ENCODE measurements around the gene TPX2.

TPX2 gene

GRCh38 chr20:31713312-31714273 lies 25.5 kb upstream of the TPX2 start:
- TF ChIP-seq, protein P1, sequence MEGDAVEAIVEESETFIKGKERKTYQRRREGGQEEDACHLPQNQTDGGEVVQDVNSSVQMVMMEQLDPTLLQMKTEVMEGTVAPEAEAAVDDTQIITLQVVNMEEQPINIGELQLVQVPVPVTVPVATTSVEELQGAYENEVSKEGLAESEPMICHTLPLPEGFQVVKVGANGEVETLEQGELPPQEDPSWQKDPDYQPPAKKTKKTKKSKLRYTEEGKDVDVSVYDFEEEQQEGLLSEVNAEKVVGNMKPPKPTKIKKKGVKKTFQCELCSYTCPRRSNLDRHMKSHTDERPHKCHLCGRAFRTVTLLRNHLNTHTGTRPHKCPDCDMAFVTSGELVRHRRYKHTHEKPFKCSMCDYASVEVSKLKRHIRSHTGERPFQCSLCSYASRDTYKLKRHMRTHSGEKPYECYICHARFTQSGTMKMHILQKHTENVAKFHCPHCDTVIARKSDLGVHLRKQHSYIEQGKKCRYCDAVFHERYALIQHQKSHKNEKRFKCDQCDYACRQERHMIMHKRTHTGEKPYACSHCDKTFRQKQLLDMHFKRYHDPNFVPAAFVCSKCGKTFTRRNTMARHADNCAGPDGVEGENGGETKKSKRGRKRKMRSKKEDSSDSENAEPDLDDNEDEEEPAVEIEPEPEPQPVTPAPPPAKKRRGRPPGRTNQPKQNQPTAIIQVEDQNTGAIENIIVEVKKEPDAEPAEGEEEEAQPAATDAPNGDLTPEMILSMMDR (IDR thresholded peaks at IDR 0.05; ENCODE audit: extremely low read depth, missing control alignments) = no peak
- DNase-seq (ENCODE audit: low spot score) = no peak

DNA sequence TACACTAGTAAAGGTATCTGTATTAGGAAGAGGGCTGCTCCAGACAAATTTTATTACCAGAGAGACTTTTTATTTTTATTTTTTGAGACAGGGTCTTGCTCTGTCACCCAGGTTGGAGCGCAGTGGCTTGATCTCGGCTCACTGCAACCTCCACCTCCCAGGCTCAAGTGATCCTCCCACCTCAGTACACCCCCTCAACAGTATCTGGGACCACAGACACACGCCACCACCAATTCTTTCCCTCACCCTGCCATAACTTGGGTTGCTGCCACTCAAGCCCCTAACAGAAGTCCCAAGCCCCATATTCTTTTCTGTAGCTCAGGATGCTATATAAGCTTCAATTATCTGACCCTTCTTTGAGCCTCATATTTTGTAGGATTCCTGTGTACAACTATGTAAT lies 23.3 kb upstream of the TPX2 start:
- TF ChIP-seq, protein P1 (IDR thresholded peaks at IDR 0.05; ENCODE audit: extremely low read depth, missing control alignments) = no peak
- DNase-seq (ENCODE audit: low spot score) = no peak

DNA sequence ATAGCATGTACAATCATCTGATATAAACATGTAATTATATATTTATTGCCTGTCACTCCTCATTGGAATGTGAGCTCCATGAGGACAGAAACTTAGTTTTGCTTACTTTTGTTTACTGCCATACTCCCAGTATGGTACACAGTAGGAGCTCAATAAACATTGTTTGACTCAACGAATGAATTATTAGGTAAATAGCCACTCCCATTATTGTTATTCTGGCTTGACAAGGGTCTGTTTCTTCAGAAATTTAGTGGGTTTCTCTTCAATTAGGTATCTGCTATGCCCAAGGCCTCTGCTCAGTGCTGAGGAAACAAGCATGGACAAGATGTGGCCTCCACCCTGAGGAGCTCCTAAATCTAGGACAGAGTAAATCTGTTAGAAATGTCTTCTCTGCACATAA lies 22.7 kb upstream of the TPX2 start:
- no peak for DNase-seq (ENCODE audit: low spot score)

GRCh38 chr20:31716818-31717477 lies 22.1 kb upstream of the TPX2 start:
- DNase-seq (ENCODE audit: low spot score) = no peak
- TF ChIP-seq, protein P1 (IDR thresholded peaks at IDR 0.05; ENCODE audit: extremely low read depth, missing control alignments) = no peak

More for the DNA sequence above, 22.7 kb upstream of the TPX2 start:
- TF ChIP-seq, protein P1 (IDR thresholded peaks at IDR 0.05; ENCODE audit: extremely low read depth, missing control alignments) = no peak

DNA sequence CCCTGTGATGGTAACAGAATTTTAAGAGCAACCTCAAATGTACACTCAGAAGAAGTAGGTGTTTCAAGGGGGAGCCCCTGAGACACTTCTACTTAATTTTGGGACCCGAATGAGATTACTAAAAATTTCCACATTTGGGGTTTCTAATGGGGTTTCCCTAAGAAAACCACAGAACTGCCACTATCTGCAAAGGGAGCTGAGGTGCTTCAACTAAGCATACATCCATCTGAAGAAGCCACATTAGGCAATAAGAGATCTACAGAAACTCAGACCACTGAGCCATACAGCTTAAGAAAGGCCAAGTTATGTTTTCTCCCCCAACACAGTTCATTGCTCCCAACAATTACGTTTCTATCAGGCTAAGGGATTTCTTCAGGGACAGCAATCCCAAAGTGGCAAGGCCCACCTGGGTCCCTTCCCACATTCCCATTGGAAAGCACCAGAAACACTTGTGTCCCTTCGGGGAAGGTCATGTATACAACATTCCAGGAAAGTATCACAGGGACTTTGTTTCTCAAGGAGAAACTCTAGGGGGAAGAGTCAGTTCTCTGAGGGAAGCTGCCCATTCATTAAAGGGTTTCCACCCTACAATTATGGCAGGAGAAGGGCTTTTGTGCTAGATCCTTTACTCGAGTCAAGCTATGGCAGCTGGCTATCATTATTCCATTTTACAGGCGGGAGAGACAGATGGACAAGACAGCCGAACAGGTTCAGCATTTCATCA lies 21.4 kb upstream of the TPX2 start:
- TF ChIP-seq, protein P1 (IDR thresholded peaks at IDR 0.05; ENCODE audit: extremely low read depth, missing control alignments) = no peak

GRCh38 chr20:31718952-31719643 lies 20.0 kb upstream of the TPX2 start:
- TF ChIP-seq, protein P1 (IDR thresholded peaks at IDR 0.05; ENCODE audit: extremely low read depth, missing control alignments) = no peak
- DNase-seq (ENCODE audit: low spot score) = no peak

More for the DNA sequence above, 21.4 kb upstream of the TPX2 start:
- peak; percentile 76 for DNase-seq (ENCODE audit: low spot score)

Data from GM20000 (cell line).